ENCODE measurements around the gene C17orf67.

C17orf67 gene

GRCh38 chr17:56810343-56810742 is 23.4 kb downstream of the C17orf67 start:
- intact Hi-C loops (cut with DNase I), result no loop called here
- no peak for DNase-seq

DNA sequence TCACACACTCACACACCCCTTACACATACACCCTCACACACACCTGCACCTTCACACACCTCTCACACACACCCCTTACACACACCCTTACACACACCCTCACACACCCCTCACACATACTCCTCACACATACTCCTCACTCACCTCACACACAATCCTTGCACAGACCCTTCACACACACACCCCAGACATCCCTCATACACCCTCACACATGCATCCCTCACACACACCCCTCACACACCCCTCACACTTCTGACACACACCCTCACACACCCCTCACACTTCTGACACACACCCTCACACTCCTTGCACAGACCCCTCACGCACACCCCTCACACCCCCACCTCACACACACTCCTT is 23.9 kb downstream of the C17orf67 start:
- DNase-seq, result no peak
- intact Hi-C loops (cut with DNase I), result no loop called here

GRCh38 chr17:56809106-56809819 is 24.5 kb downstream of the C17orf67 start:
- DNase-seq, result no peak
- intact Hi-C loops (cut with DNase I), result no loop called here

- DNase-seq, result no peak
- intact Hi-C loops (cut with DNase I), result no loop called here
Measured at GRCh38 chr17:56808503-56808902, 25.2 kb downstream of the C17orf67 start.

DNA sequence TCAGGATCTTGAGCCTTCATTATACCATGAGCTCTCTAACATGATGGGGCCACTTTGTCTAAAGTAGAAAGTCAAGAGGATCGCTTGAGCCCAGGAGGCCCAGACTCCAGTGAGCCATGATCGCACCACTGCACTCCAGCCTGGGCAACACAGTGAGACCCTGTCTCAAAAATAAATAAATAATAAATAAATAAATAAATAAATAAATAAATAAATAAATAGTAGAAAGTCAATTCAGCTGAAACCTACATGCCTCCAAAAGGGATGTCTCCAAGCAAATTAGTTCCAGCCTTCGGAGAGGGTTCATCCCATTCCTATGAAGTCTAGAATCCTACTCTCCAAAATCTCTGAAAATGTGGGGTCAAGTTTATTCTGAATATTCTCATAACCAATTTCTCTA is 26.0 kb downstream of the C17orf67 start:
- intact Hi-C loops (cut with DNase I), result no loop called here
- DNase-seq, result no peak

- intact Hi-C loops (cut with DNase I), result no loop called here
Measured at GRCh38 chr17:56806949-56807348, 26.8 kb downstream of the C17orf67 start.

GRCh38 chr17:56804454-56804853 is 29.3 kb downstream of the C17orf67 start:
- intact Hi-C loops (cut with DNase I), result no loop called here
- no peak for DNase-seq

More at GRCh38 chr17:56806949-56807348, 26.8 kb downstream of the C17orf67 start:
- no peak for DNase-seq

DNA sequence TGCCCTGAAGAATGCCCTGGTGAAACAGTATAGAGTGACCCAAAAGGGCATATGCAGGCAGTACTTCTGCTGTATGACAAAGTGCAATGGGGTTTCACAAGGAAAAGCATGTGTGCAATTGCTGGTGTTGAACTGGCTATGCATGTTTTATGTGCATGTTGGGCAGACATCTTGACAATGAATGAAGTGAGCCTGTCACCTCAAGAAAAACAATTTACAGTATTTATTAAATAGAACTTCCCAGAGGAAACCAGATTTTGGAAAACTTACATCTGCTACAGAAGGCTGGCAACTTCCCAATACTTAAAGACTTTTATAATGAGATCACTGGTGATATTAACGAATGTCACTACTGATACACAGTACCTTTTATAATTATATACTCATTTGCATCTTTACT is 30.6 kb downstream of the C17orf67 start:
- intact Hi-C loops (cut with DNase I), result no loop called here
- DNase-seq, result no peak

DNA sequence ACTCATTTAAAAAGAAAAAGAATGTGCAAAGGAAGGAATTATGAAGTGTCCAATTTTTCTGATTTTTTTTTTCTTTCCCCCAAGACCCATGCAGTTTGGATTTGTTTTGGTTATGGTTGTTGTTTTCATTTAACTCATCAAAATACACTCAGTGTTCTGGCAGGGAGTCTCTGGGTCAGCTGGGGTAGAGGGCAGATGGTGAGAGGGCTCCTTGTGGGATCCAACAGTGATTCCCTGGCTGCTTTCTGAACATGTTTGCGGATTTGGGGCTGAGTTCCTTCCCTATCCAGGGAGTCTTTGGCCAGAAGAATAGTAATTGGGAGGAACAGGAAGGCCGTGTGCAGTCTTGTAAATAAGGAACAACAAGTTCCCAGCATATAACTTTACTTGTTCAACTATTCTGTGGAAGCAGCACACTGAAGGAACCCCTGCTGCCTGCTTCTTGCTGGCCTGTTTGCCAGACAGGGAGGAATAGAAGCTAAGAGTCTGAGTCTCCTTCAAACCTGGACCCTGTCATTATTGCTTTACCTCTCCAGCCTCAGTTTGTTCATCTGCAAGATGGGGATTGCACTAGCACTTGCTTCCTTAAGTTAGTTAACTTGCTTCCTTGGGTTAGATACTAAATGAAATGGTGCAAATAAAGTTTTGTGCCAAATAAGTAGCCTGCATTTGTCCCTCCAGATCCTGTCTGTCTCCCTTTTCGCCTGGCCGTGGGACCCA is 32.1 kb downstream of the C17orf67 start:
- no peak for DNase-seq
- intact Hi-C loops (cut with DNase I), result no loop called here

- no peak for DNase-seq
- intact Hi-C loops (cut with DNase I), result no loop called here
Measured at GRCh38 chr17:56798916-56799315, 34.8 kb downstream of the C17orf67 start.

DNA sequence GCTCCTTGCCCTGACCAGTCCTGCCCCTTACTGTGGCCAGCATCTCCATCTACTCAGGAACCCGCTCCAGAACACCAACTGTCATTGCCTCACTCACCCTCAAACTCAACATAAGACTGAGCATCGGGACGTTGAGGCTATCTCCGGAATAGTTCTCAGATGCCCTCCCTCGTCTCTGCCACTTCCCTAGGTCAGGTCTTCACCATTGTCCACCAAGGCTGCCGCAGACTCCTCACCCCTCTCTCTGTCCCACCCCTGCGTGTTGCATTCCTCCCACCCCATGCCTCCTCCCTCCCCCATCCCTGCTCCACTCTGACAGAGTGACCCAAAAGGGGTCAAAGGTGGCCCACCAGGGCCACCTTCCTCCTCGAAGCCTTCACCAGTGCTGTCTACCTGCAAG is 37.2 kb downstream of the C17orf67 start:
- intact Hi-C loops (cut with DNase I), result no loop called here

DNA sequence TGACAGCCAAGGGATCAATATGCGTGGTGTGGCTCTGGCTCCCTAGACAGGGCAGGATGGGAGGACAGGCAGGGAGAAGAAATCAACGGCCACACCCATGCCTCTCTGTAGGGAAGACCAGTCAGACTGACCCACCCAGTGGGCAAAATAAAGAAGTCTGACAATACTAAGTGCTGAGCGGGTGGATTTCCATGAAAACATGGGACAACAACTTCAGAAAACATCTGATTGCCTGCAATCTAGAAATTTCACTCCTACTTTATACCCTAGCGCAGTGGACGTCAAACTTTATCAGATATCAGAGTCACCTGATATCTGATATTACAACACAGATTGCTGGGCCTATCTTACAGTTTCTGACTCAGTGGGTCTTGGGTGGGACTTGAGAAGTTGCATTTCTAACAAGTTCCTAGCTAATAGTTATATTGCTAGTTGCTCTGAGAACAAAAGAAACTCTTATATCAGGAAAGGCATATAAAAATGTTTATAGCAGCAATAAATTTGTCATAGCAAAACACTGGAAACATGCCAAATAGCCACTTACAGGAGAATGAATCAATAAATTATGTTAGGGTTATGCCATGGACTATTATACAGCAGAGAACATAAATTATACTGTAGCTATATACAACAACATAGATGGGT is 38.4 kb downstream of the C17orf67 start:
- DNase-seq, result no peak
- intact Hi-C loops (cut with DNase I), result no loop called here

More for the DNA sequence above, 37.2 kb downstream of the C17orf67 start:
- DNase-seq, result no peak

DNA sequence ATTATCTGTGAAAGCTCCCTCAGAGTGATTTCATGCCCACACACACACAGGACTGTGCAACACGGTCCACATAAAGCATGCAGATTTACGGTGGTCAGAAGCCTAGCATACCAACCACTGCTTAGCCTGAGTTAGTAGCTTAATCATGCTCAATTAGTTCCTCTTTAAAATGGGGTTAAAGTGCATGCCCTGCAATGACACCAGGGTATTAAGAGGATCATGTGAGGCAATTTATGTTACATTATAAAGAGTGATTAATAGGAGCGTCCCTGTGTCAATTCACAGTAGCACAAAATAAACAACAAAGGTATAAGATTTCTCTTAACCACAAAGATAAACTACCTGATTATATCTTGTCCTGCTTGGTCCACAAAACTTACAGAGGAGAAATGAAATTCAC is 39.8 kb downstream of the C17orf67 start:
- no peak for DNase-seq

GRCh38 chr17:56793531-56793930 is 40.2 kb downstream of the C17orf67 start:
- intact Hi-C loops (cut with DNase I), result no loop called here
- no peak for DNase-seq

More for the DNA sequence above, 39.8 kb downstream of the C17orf67 start:
- intact Hi-C loops (cut with DNase I), result no loop called here

DNA sequence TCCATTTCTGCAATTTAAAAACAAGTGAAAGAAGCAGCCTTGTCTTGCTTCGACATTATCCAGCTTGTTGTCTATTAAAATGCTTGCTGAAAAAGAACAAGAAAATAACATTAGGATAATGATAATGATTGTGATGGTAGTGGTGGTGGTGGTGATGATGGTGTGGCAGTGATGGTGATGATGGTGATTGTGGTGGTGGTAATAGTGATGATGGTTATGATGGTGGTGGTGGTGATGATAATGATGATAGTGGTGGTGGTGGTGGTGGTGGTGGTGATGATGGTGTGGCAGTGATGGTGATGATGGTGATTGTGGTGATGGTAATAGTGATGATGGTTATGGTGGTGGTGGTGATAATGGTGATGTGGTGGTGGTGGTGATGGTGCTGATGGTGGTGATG is 41.5 kb downstream of the C17orf67 start:
- intact Hi-C loops (cut with DNase I), result no loop called here
- DNase-seq, result no peak

GRCh38 chr17:56786989-56787482 is 46.7 kb downstream of the C17orf67 start:
- intact Hi-C loops (cut with DNase I), result no loop called here
- no peak for DNase-seq

DNA sequence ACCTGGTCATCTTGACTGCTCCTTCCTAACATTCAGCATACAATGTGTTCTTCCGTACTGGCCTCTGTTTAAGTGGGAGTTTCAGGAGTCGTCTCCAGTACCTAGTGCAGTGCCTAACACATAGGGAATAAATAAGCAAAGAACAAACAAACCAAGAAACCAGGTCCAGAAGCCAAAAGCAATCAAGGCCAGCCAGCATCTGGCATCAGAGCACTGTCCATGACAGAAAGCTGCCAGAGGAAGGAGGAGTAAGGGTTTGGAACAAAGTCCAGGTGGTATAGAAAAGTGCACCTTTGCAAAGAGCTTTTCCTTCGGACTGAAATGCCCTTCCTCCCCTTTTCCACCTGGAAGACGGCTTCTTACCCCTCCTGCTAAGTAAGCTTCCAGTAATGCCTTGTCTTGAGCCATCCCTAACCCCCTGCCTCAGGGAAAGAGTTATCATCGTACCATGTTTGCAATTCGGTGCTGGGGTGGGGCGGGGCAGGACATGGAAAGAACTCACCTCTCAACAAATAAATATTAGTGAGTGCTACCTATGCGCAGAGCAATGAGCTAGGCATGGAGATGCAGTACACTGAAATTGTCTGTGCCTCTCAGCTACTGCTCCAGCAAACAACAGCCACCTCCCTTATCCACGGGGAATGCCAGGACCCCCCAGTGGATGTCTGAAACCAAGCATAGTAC is 47.6 kb downstream of the C17orf67 start:
- no peak for DNase-seq

DNA sequence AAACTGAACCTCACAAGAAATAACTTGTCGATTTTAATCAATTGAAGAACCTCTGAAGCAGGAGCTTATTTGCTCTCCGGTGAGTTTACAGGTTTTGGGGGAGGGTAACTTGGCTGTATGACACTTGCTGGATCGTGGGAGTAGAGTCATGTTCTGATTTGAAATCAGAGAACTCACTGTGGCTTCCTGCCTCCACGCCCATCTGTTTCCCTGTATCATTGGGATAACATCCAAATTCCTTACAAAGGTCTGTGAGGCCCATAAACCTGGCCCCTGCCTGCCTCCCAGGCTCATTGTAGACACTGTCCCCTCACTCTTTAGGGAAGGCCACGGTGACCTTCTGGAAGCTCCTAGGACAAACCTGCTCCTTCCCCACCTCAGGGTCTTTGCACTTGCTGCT is 48.3 kb downstream of the C17orf67 start:
- no peak for DNase-seq
- intact Hi-C loops (cut with DNase I), result no loop called here

More for the DNA sequence above, 47.6 kb downstream of the C17orf67 start:
- intact Hi-C loops (cut with DNase I), result no loop called here

GRCh38 chr17:56782338-56782737 is 51.4 kb downstream of the C17orf67 start:
- no peak for DNase-seq
- intact Hi-C loops (cut with DNase I), result no loop called here

DNA sequence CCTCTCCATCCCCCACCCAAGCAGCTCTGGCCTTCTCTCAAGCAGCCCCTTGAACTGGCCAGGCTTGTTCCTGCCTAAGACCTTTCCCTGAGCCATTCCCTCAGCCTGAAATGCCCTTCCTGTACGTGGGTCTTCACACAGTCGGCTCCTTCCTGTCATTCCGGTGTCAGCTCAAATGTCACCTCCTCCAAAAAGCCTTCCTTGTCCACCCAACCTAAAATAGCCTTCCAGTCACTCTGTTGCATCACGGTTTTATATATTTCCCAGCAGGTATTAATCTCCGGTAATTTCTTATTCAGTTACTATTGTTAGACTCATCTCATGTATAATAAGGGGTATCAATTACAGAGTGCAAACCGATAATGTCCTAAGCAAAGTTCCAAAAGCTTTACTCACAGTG is 51.8 kb downstream of the C17orf67 start:
- intact Hi-C loops (cut with DNase I), result no loop called here
- DNase-seq, result no peak
